OCI-LY3 (cell line): ENCODE measurements around the gene IBTK.

ENCODE experiments used
- H2AFZ ChIP-seq: fragments of 200-600, 300-600 bp; shearing (Covaris generic); 2 replicates; pipeline ENCODE4 v1.6.0; 2014; ENCODE audit warnings: antibody characterized with exemption, low read depth, low read length
- H3K27ac ChIP-seq: fragments of 200-600, 300-600 bp; sonication (generic); 2 replicates; pipeline ENCODE4 v1.5.1; 2014; ENCODE audit warnings: mild to moderate bottlenecking, low read length, moderate library complexity, mixed read lengths
- H3K27me3 ChIP-seq: fragments of 200-600, 300-600 bp; sonication (generic); 2 replicates; pipeline ENCODE4 v1.6.1; 2014; ENCODE audit warnings: low read depth, low read length, mixed read lengths
- H3K36me3 ChIP-seq: fragments of 200-600, 300-600 bp; sonication (generic); replicated peaks from 2 replicates; pipeline ENCODE3; 2014; ENCODE audit warnings: low read depth, low read length, mixed read lengths
- H3K4me1 ChIP-seq: fragments of 300-600, 200-600 bp; sonication (generic); 2 replicates; pipeline ENCODE4 v1.6.1; 2014; ENCODE audit warnings: low read length, mixed read lengths
- H3K4me2 ChIP-seq: fragments of 200-600, 300-600 bp; sonication (generic); 2 replicates; pipeline ENCODE4 v1.6.1; 2014; ENCODE audit warnings: low read length, mixed read lengths
- H3K4me3 ChIP-seq: fragments of 300-600, 200-600 bp; sonication (generic); 2 replicates; pipeline ENCODE4 v1.5.1; 2014; ENCODE audit warnings: antibody characterized with exemption, mild to moderate bottlenecking, low read length, moderate library complexity
- H3K79me2 ChIP-seq: fragments of 300-600, 200-600 bp; shearing (Covaris generic); 2 replicates; pipeline ENCODE4 v1.6.1; 2014; ENCODE audit warnings: mild to moderate bottlenecking, low read length, mixed read lengths
- H3K9ac ChIP-seq: fragments of 300-600, 200-600 bp; shearing (Covaris generic); 2 replicates; pipeline ENCODE4 v1.6.0; 2014; ENCODE audit warnings: mild to moderate bottlenecking, low read length, moderate library complexity
- H3K9me3 ChIP-seq: fragments of 200-600, 300-600 bp; shearing (Covaris generic); 2 replicates; pipeline ENCODE4 v1.6.1; 2014; ENCODE audit warnings: low read length, mixed read lengths; ENCODE audit not compliant: insufficient read depth
- H4K20me1 ChIP-seq: fragments of 200-600, 300-600 bp; sonication (generic); 2 replicates; pipeline ENCODE4 v1.6.1; 2016; ENCODE audit warnings: low read length, mixed read lengths; ENCODE audit not compliant: insufficient read depth
- EZH2phosphoT487 ChIP-seq: fragments of 200-600 bp; shearing (Covaris generic); IDR thresholded peaks from 2 replicates; pipeline ENCODE4 v1.6.1; 2018; ENCODE audit warnings: antibody characterized with exemption, mixed run types, low read depth
- TF ChIP-seq, protein P1 (sequence below): fragments of 200-600, 300-600 bp; sonication (generic); IDR thresholded peaks from 2 replicates; pipeline ENCODE4 v1.5.1; 2014; ENCODE audit warnings: antibody characterized with exemption, low read length, low read depth

Gene IBTK

DNA sequence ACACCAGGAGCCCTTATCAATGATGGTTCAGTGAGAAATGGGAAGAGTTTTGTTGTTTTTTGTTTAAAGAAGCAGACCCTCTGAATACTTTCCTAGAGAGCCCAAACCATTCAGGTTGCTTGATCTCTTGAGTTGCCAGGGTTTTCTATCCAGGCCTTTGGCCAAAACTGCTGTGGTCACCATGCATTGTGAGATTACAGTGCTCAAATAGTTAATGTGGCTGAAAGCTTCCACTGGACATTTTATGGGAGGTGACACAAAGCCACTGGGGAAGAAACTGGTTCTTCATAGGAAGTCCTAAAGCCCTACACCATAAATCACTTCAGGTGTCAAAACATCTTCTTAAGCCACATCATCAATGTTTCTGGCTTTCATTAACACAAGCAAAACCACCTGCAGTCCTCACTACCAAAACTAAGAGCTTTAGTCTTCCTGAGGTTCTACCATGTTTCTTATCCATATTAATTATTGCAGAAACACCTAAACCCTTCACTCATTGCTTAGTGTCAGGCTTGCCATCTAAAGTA, 101.6 kb downstream of the IBTK start:
- no peak overlapping the region for H3K4me3 ChIP-seq
- H3K4me2 ChIP-seq = no peak overlapping the region
- no peak overlapping the region for H3K27ac ChIP-seq
- no peaks in the 10 kb centered on the region for H3K79me2 ChIP-seq
- peaks cover 13% of the 10 kb centered on the region for H3K4me1 ChIP-seq
- H3K36me3 ChIP-seq = peaks cover 14% of the 10 kb centered on the region
- no peaks in the 10 kb centered on the region for H3K9me3 ChIP-seq
- no peak for TF ChIP-seq EZH2phosphoT487
- TF ChIP-seq, protein P1, sequence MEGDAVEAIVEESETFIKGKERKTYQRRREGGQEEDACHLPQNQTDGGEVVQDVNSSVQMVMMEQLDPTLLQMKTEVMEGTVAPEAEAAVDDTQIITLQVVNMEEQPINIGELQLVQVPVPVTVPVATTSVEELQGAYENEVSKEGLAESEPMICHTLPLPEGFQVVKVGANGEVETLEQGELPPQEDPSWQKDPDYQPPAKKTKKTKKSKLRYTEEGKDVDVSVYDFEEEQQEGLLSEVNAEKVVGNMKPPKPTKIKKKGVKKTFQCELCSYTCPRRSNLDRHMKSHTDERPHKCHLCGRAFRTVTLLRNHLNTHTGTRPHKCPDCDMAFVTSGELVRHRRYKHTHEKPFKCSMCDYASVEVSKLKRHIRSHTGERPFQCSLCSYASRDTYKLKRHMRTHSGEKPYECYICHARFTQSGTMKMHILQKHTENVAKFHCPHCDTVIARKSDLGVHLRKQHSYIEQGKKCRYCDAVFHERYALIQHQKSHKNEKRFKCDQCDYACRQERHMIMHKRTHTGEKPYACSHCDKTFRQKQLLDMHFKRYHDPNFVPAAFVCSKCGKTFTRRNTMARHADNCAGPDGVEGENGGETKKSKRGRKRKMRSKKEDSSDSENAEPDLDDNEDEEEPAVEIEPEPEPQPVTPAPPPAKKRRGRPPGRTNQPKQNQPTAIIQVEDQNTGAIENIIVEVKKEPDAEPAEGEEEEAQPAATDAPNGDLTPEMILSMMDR = no peak
- no peak overlapping the region for H3K9ac ChIP-seq
- H2AFZ ChIP-seq = no peak overlapping the region
- H3K27me3 ChIP-seq = no peaks in the 10 kb centered on the region
- H4K20me1 ChIP-seq = no peaks in the 10 kb centered on the region

- Histone ChIP-seq H2AFZ (no peak overlapping the region), H3K36me3 (peaks cover 18% of the 10 kb centered on the region), H3K27me3 (no peaks in the 10 kb centered on the region), H3K27ac (no peak overlapping the region), H3K4me2 (no peak overlapping the region), H3K4me1 (peaks cover 13% of the 10 kb centered on the region), H3K79me2 (no peaks in the 10 kb centered on the region), H3K4me3 (no peak overlapping the region), H3K9me3 (no peaks in the 10 kb centered on the region), H3K9ac (no peak overlapping the region), H4K20me1 (no peaks in the 10 kb centered on the region)
- TF ChIP-seq, protein P1 = no peak
- no peak for TF ChIP-seq EZH2phosphoT487
Measured at GRCh38 chr6:82144852-82145340, 102.6 kb downstream of the IBTK start.

GRCh38 chr6:82144007-82144851, 103.3 kb downstream of the IBTK start:
- Histone ChIP-seq H3K27ac (no peak overlapping the region), H2AFZ (no peak overlapping the region; the same call in 1 of the 2 replicates), H4K20me1 (no peaks in the 10 kb centered on the region), H3K27me3 (no peaks in the 10 kb centered on the region), H3K4me1 (peaks cover 13% of the 10 kb centered on the region), H3K79me2 (no peaks in the 10 kb centered on the region), H3K9me3 (no peaks in the 10 kb centered on the region), H3K36me3 (peaks cover 18% of the 10 kb centered on the region), H3K9ac (no peak overlapping the region), H3K4me3 (no peak overlapping the region), H3K4me2 (peak overlapping the region; percentile 25)
- TF ChIP-seq EZH2phosphoT487 = no peak
- TF ChIP-seq, protein P1 = no peak

DNA sequence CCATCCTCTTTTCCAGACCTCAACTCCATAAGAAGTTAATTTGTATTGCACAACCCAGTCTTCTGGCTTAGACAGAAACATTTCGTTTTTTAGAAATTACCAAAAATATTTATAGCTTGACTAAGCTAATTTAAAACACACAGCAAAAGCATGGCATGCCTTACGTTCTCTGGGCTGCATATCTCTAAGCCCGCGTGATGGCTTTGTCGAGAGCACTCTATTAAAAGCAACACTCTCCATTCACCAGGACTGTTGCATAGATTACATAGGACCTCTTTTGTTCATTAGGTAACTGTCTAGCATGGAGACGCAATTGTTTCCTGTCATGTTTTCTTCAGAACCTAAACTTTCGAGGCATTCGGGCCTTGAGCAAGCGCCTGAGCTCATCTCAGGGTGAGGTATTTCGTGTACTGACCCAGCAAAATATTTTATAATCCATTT, 104.5 kb downstream of the IBTK start:
- TF ChIP-seq, protein P1 = no peak
- no peak for TF ChIP-seq EZH2phosphoT487
- no peak overlapping the region for H3K27ac ChIP-seq
- H3K36me3 ChIP-seq = peaks cover 14% of the 10 kb centered on the region
- no peak overlapping the region for H3K4me3 ChIP-seq
- H3K4me2 ChIP-seq = no peak overlapping the region
- H3K9me3 ChIP-seq = no peaks in the 10 kb centered on the region
- peaks cover 13% of the 10 kb centered on the region for H3K4me1 ChIP-seq
- H4K20me1 ChIP-seq = no peaks in the 10 kb centered on the region
- H3K79me2 ChIP-seq = no peaks in the 10 kb centered on the region
- H3K9ac ChIP-seq = no peak overlapping the region
- H3K27me3 ChIP-seq = no peaks in the 10 kb centered on the region
- H2AFZ ChIP-seq = no peak overlapping the region
